T-helper 2 cell (primary cell): ENCODE data around the gene GPR21.

ENCODE experiments used
- DNase-seq, 5 experiments: peaks; one replicate each; pipeline versions ENCODE4 v3.0.0 to v3.0.0-alpha.2; 2012 to 2022
- total RNA-seq, 2 donors: gene quantifications; one replicate each; lab custom pipeline; 2026; lab: John Stamatoyannopoulos, UW

The GPR21 gene, protein sequence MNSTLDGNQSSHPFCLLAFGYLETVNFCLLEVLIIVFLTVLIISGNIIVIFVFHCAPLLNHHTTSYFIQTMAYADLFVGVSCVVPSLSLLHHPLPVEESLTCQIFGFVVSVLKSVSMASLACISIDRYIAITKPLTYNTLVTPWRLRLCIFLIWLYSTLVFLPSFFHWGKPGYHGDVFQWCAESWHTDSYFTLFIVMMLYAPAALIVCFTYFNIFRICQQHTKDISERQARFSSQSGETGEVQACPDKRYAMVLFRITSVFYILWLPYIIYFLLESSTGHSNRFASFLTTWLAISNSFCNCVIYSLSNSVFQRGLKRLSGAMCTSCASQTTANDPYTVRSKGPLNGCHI
- 0 to 0.34 reads per million in 2 donors for total RNA-seq

DNA sequence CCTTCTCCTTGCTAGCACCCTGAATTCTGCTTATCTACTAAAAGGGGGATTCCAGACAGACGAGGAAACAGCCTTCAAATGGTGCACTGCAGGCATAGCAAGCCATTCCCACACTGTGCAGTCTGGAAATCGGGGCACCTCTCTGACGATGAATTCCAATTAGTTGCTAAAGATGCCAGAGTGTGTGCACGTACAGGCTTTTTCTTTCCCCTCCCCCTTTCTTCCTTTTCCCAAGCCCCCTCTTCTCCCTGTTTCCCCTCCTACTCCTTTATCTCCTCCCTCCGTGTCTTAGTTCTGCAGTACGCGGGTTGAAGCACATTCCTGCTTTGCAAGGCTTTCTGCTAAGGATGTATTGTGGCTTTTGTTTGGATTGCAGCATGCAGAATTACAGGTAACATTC, at the start of gene GPR21:
Gene GPR21 (plus strand): TSS at position 316 of the 400 bp plus-strand sequence. CDS start 900 bp downstream, outside the sequence.
- no peak for DNase-seq

DNA sequence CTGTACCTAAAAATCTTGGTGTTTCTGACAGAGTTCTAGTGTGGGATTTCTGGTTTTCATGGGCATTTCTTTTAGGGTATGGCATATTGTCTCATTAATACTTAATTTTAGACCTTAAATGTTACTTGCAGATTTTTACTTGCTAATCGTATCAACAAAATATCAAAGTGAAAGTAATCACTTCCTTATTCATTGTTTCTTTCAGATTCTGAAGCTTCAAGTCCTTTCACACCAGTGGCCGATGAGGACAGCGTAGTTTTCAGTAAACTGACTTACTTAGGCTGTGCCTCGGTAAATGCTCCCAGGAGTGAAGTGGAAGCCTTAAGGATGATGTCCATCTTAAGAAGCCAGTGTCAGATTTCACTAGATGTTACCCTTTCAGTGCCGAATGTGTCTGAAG, 47.5 kb upstream of the GPR21 start:
- no peak for DNase-seq

DNA sequence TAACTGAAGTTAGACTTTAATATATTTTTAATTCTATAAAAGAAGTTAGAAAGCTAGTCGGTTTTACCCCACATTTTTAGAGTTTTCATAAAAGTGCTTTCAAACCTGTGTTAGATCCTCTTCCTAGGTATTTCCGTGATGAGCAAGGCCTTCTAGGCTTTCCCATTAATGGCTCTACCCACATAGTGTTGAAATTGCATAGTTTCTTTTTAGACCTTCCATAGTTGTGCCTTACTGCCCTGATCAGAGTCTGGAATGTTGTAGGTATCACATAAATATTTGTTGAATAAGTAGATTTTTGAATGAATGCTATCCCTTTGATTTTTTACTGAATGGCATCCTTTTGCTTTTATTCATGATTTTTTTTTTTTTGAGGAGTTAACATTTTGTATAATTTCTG, 45.3 kb upstream of the GPR21 start:
- DNase-seq, result no peak

DNA sequence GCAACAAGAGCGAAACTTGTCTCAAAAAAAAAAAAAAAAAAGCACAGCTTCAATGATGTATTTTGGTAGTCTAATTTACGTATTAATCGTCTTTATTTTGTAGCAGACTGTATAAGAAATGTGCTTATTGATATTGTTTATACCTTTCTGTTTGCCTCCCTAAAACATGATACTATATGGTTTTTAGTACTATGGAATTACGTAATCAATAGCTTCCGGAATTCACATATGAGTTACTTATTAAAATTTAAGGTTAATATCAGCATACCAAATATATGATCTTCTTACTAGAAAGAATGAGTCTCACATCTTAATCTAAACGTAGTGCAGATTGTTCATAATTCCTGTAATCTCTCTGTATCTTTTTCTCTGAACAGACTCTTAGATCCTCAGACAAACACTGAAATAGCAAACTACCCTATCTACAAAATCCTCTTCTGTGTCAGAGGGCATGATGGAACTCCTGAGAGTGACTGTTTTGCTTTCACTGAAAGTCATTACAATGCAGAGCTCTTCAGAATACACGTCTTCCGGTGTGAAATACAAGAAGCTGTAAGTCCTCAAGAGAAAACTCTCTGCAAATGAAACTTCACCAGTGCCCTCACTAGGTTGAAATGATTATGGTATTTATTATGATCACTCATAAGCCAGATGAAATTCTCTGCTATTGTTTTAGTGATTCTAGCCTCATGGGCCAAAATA, 44.4 kb upstream of the GPR21 start:
- DNase-seq, result peak in 1 of 5 experiments; percentile 77

DNA sequence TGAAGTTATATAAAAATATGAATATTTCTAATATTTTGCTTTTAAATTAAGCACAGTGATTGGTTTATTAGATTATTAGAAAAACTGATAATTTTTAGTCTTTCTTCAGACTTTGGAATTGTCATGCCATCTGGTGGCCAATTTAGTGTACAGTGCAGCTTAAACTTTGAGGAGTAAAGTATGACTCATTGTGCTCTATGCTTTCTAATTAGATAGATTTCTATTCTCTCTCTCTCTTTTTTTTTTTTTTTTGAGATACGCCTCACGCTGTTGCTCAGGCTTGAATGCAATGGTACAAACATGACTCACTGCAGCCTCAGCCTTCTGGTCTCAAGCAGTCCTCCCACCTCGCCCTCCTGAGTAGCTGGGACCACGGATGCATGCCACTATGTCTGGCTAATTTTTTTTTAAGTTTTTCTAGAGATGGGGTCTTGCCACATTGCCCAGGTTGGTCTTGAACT, 42.1 kb upstream of the GPR21 start:
- DNase-seq, result peak in 3 of 5 experiments; percentile 0 to 65 (median 2)

DNA sequence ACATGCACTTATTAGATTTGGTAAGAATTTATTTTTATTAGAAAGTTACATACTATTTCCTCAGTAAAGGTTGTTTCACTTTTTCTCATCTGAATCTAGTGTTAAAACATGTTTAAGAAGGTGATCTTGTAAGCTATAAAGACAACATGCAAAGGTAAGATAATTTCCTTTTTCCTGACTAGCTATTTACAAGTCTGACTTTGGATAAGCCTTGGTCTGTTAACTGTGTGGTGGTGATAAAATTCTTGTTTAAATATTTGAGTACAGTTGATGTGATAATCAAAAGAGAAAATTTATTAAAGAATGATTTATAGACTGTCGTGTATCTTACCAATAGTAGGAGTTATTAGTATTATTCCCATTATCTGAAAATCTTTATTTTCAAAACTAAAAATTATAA, 36.9 kb upstream of the GPR21 start:
- no peak for DNase-seq

DNA sequence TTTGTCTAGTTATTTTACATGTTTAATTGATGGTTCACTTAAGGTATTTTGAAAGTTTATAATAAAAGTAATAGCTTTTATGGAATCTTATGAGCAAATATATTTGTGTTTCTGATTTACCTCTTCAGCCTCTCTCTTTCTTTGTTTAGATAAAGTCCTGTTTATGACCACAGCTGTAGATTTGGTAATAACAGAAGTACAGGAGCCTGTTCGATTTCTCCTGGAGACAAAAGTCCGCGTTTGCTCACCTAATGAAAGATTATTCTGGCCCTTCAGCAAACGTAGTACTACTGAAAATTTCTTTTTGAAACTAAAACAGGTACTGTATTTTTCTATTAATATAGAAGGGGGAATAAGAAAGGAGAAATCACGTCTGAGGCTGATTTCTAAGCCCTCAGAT, 35.0 kb upstream of the GPR21 start:
- no peak for DNase-seq

DNA sequence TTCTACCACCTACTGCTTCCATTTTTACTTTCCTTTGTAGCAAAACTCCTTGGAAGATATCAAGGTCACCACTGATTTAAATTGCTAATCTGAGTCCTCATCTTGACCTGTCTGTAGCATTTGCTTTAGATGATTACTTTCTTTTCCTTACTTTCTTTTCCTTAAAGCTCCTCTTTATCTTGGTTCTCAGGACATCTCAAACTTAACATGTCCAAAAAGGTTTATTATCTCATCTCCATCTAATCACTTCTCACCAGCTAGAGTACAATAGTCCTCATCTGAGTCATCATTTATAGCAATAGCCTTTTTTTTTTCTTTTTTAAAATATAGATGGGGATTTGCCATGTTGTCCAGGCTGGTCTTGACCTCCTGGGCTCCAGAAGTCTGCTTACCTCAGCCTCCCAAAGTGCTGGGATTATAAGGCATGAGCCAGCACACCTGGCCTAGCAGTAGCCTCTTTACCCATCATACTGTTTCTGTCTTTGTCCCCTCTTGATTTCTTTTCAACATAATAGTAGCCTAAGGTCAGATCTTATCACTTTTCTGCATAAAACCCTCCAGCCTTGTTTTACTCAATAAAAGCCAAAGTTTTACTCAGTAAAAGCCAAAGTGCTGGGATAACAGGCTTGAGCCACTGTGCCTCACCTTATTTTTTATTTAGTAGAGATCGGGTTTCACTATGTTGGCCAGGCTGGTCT, 32.9 kb upstream of the GPR21 start:
- DNase-seq, result peak in 1 of 5 experiments; percentile 12

DNA sequence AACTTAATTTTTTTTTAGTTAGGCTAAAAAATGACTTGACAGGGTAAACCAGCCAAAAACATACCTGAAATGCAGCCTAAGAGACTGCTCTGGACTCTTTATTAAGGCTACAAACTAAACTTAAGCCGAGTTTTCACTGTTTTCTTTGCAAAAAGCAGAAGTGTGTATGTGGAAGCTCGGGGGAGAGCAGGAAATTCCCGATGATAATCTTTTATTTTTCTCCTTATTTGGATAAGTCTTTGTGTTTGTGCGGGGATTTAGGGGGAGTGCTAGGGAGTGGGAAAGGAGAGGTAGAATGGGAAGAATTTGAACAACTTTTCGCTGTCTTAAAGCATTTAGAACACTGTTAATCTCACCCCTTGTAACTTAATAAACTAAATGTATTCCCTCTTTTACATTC, 30.7 kb upstream of the GPR21 start:
- DNase-seq, result no peak

DNA sequence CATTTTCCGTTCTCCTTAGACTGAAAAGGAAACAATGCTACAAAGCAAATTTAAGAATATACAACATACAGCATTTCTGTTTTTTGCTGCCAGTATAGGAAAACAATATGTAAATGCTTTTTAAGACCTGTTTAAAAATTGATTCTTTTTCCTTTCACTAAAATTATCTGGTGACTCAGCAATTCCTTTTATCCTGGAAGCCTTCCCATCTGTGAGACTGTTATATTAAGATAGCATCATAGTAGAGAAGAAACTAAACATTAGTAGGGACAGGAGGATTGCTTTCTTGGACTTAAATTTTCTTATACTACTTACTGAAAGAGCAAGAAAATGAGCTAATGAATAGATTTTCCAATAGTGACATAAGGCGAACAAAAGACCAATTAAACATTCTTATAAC, 30.0 kb upstream of the GPR21 start:
- no peak for DNase-seq

DNA sequence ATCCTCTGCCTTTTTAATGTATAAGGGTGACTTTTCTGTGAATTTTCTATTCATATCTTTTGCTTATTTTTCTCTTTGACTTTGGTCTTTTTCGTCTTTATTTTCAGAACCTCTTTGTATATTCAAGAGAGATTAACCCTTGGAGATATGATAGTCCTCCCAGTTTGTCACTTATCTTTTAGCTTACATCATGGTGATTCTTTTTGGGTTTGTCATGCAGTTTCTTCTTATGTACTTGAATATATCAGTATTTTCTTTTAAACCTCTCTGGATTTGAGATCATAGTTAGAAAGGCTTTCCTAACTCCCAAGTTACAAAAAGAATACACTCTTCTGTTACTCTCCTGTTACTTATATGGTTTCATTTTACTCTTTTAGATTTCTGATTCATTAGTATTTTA, 27.5 kb upstream of the GPR21 start:
- DNase-seq, result no peak

DNA sequence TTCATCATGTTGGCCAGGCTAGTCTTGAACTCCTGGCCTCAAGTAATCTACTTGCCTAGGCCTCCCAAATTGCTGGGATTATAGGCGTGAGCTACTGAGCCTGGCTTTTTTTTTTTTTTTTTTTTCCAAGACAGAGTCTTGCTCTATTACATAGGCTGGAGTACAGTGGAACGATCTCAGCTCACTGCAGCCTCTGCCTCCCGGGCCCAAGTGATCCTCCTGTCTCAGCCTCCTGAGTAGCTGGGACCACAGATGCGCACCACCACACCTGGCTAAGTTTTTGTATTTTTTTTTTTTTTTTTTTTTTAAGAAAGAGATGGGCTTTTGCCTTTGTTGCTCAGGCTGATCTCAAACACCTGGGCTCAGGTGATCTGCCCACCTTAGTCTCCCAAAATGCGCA, 26.2 kb upstream of the GPR21 start:
- DNase-seq, result no peak

DNA sequence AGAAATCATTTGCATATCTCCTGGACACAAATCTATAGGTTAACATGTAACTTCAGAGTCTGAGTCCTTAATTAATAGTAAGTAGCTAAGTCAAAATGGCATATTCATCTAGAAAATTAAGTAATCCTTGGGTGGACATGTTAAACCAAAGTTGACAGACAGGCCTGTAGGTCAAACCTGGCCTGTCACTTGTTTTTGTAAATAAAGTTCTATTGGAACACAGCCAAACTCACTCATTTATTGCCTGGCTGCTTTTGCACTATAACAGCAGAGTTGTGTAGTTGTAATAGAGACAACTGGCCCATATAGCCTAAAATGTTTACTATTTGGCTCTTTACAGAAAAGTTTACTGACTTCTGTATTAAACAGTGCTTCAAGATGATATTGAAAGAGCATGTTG, 24.6 kb upstream of the GPR21 start:
- DNase-seq, result no peak

DNA sequence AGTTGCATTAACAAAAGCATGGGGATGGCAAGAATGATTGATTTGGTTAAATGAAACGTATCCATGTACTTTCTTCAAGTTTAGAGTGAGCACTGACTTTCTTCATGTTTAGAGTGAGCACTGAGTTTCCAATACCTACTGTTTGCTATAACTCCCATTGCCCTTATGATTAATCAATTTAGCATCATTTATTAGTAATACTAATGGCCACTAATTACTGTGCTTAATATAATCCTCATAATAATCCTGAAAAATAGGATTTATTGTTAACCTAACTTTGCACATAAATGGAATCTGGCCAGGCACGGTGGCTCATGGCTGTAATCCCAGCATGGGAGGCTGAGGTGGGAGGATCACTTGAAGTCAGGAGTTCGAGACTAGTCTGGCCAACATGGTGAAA, 22.1 kb upstream of the GPR21 start:
- DNase-seq, result no peak

DNA sequence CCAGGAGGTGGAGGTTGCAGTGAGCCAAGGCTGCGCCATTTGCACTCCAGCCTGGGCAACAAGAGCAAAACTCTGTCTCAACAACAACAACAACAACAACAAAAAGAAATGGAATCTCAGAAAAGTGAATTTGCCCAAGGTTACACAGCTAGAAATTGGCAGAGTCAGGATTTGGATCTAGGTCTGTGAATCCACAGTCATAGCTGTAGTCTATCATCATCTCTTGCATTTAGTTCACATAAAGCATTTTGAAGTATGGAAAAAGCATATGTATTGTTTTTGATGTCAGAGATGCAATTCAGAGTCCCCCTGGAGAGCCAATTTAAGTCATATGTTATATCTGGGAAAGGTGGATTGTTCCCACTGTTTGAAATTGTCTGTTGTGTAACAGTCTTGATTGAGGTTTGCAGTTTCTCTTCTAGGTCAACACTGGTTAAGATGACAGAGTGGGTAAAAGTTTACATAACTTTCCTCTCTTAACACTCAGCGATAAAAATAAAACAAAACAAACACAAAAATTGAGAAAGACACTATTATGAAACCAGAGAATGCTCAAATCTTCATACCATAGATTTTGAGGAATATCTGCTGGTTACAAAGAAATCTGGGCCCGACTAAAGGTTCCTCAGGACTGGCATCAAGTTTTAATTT, 21.5 kb upstream of the GPR21 start:
- no peak for DNase-seq

DNA sequence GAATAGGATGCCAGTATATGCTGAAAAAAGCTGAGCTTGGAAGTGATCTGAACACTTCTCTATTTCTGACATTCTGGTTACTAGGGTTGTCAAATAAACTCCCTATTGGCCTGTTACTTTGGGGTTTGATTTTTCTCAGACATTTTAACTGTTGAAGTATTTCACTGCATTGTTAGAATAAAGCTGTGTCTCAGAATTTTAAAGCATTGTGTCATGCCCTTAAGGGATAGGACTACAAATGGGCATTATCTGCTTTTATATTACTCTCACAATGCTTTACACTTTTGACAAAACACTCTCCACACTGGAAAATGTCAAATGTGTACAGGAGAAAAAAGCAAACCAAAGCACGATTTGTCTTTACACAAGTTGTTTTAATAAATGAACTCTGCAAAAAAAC, 16.8 kb upstream of the GPR21 start:
- no peak for DNase-seq

DNA sequence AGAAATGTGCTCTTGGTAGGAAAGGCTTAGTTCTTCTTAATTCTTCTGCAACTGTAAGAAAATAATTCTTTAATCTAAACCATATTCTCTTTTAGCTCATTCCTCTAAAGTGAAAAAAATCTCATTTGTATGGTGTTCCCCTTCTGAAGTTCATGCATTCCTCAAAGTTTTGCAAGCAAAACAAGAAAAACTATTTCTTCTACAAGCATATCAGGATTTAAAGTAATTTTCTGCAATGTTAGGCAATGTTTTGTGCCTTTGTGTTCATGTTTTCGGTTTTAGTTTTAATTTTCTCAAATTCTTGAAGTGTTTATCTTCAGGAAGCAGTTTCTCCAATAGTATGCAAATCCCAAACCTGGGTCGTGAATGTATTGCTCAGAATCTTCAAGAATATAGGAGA, 12.7 kb upstream of the GPR21 start:
- no peak for DNase-seq

DNA sequence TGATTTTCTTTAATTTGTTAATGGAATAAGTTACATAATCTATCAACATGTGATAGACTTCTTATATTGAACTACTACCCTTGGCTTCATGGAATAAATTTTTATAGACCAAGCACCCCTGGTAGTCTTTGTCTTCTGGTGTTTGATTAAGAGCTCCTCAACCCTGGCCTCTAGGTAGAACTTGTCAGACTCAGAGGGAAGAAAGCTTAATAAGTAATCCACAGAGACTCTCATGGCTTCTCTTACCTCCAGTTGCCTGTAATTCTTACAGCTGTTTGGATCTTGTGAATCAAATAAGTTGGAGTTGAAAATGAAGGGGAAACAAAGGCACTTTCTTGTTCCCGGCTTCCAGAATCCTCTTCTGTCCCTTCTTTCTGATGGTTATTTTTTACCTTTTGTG, 7.0 kb upstream of the GPR21 start:
- no peak for DNase-seq

DNA sequence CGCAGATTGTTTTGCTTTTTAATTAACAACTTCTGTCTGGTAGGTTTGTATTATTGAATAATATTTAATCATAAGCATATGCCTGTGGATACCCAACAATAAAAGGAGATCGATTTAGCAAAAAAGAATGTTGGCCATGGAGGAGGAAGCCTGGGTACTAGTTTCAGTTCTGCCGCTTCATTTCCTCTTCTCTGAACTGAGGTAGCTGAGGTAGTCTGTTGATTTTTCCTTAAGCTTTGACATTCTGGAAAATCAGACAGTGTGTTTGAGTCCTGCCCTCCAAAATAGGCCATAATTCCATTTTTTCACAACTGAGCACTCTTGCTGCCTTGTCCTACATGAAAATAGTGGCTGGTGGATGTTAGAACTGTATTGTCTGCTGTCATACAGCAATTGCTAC, 6.0 kb upstream of the GPR21 start:
- DNase-seq, result no peak

DNA sequence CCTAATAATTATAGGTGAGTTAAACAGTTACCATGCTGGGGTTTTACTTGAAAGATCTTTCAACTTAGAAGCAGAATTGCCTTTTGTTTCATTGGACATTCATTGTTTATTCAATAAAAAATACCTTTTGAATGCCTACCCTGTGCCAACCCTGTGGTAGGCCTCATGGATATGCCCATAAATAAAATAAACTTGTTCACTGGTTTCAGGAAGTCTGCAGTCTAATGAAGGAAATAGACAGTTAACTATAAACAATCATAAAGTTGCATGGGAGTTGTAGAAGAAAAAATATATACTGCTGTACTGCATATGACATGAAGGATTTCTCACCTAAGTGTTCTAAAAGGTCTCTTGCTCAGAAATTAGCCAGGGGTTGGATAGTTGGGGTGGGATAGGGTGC, 5.3 kb upstream of the GPR21 start:
- no peak for DNase-seq

DNA sequence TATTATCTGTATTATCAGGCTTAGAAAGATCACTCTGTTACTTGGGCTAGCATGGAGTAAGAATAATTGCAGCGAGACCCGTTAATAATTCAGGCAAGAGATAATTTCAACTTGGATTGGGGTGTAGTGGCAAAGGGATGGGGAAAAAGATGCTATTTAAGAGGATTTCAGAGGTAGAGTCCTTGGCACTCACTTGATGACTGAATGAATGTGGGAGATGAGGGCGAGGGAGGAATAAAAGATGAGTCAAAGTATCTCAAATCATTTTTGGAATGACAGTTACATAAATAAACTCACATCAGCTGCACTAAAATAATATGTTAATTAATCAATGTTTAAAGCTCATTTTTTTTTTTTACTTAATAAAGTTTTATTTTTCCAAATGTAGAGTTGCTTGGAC, 4.5 kb upstream of the GPR21 start:
- DNase-seq, result no peak

DNA sequence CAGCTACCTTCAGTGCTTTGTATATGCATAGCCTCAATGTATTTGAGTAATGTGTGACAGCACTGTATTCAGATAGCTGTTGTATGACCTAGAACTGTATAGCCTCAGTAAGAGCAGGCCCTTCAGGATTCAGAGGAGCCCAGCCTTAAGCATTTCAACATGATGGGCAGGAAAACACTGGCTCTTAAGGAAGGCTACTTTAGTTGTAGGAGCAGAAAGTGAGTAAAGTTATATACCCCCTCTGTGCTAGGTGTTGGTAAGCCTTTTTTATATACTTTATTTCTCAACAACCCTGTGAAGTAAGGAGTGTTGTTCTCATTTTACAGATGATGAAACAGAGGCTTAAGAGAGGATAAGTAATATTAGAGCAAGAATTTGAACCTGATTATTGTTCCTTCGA, 1.5 kb upstream of the GPR21 start:
- DNase-seq, result no peak
